OCI-LY1 (cell line): ENCODE data around the gene DHRS4L2.
"Not testable (repeated sequence)": the region's sequence is repeated elsewhere in the genome, so short reads cannot be mapped to it uniquely, and the experiment has no call there.

ENCODE experiments used
- EZH2 ChIP-seq: fragments of 200-600 bp; sonication (generic), shearing (Covaris generic); IDR thresholded peaks from 2 replicates; pipeline ENCODE4 v1.8.0; 2017; ENCODE audit warnings: borderline replicate concordance, mixed run types, mild to moderate bottlenecking, antibody characterized with exemption, low read length, moderate library complexity, mixed read lengths
- TF ChIP-seq, protein P1 (sequence below): fragments of 200-600 bp; sonication (generic), shearing (Covaris generic); IDR thresholded peaks from 2 replicates; pipeline ENCODE4 v1.5.1; 2017; ENCODE audit warnings: mild to moderate bottlenecking, antibody characterized with exemption, low read length, moderate library complexity, mixed read lengths

- TF ChIP-seq, protein P1, sequence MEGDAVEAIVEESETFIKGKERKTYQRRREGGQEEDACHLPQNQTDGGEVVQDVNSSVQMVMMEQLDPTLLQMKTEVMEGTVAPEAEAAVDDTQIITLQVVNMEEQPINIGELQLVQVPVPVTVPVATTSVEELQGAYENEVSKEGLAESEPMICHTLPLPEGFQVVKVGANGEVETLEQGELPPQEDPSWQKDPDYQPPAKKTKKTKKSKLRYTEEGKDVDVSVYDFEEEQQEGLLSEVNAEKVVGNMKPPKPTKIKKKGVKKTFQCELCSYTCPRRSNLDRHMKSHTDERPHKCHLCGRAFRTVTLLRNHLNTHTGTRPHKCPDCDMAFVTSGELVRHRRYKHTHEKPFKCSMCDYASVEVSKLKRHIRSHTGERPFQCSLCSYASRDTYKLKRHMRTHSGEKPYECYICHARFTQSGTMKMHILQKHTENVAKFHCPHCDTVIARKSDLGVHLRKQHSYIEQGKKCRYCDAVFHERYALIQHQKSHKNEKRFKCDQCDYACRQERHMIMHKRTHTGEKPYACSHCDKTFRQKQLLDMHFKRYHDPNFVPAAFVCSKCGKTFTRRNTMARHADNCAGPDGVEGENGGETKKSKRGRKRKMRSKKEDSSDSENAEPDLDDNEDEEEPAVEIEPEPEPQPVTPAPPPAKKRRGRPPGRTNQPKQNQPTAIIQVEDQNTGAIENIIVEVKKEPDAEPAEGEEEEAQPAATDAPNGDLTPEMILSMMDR = not testable (repeated sequence)
- not testable (repeated sequence) for TF ChIP-seq EZH2
These were observed 17.7 kb downstream of the DHRS4L2 start for GRCh38 chr14:24006471-24006816.
